MM.1S (cell line): Measurements from ENCODE around the gene GAB1.
A peak's percentile ranks its signal among the peaks of the same experiment; 100 is the strongest.

Source experiments
- DNase-seq: peaks from one replicate; pipeline ENCODE4 v3.0.0-alpha.2; 2015
- H2AFZ ChIP-seq: fragments of 300-600 bp; sonication (generic); 2 replicates; pipeline ENCODE4 v1.6.0; 2016; ENCODE audit warnings: antibody characterized with exemption, low read length
- H3F3A ChIP-seq: fragments of 300-600 bp; sonication (generic); 2 replicates; pipeline ENCODE4 v1.6.1; 2016; ENCODE audit warnings: mild to moderate bottlenecking, antibody characterized with exemption, low read length, moderate library complexity, mixed read lengths; ENCODE audit not compliant: insufficient read depth
- H3K27ac ChIP-seq: fragments of 300-600 bp; sonication (generic); 2 replicates; pipeline ENCODE4 v1.5.1; 2016; ENCODE audit warnings: mild to moderate bottlenecking, low read length
- H3K27me3 ChIP-seq: fragments of 300-600 bp; sonication (generic); replicated peaks from 2 replicates; pipeline ENCODE4 v1.6.0; 2016; ENCODE audit warnings: low read length; ENCODE audit not compliant: insufficient read depth
- H3K36me3 ChIP-seq: fragments of 300-600 bp; sonication (generic); replicated peaks from 2 replicates; pipeline ENCODE4 v1.6.1; 2016; ENCODE audit warnings: mild to moderate bottlenecking, low read length, mixed read lengths; ENCODE audit not compliant: insufficient read depth
- H3K4me1 ChIP-seq: fragments of 300-600 bp; sonication (generic); 2 replicates; pipeline ENCODE4 v1.6.1; 2016; ENCODE audit warnings: low read length, mixed read lengths
- H3K4me2 ChIP-seq: fragments of 300-600 bp; sonication (generic); 2 replicates; pipeline ENCODE4 v1.6.0; 2016; ENCODE audit warnings: low read depth, low read length
- H3K4me3 ChIP-seq: fragments of 300-600 bp; sonication (generic); 2 replicates; pipeline ENCODE4 v1.5.1; 2016; ENCODE audit warnings: low read length, mixed read lengths
- H3K79me2 ChIP-seq: fragments of 300-600 bp; sonication (generic); 2 replicates; pipeline ENCODE4 v1.6.1; 2016; ENCODE audit warnings: mixed run types, low read length, mixed read lengths
- H3K9ac ChIP-seq: fragments of 300-600 bp; sonication (generic); 2 replicates; pipeline ENCODE4 v1.6.1; 2016; ENCODE audit warnings: low read length, mixed read lengths
- H3K9me2 ChIP-seq: fragments of 300-600 bp; sonication (generic); replicated peaks from 2 replicates; pipeline ENCODE4 v1.6.1; 2016; ENCODE audit warnings: mild to moderate bottlenecking, low read length, mixed read lengths; ENCODE audit not compliant: insufficient read depth
- H3K9me3 ChIP-seq: fragments of 300-600 bp; sonication (generic); replicated peaks from 2 replicates; pipeline ENCODE4 v1.6.1; 2016; ENCODE audit warnings: mild to moderate bottlenecking, low read length, mixed read lengths; ENCODE audit not compliant: insufficient read depth
- H4K20me1 ChIP-seq: fragments of 300-600 bp; sonication (generic); 2 replicates; pipeline ENCODE4 v1.6.1; 2016; ENCODE audit warnings: mild to moderate bottlenecking, low read length, moderate library complexity, mixed read lengths; ENCODE audit not compliant: insufficient read depth
- CTCF ChIP-seq: fragments of 300-600 bp; sonication (generic); IDR thresholded peaks from 2 replicates; pipeline ENCODE4 v1.5.1; 2016; ENCODE audit warnings: antibody characterized with exemption, low read length, mixed read lengths
- EZH2 ChIP-seq: fragments of 300-600 bp; sonication (generic); optimal IDR thresholded peaks from 2 replicates; pipeline ENCODE3; 2017; ENCODE audit warnings: low read depth, mild to moderate bottlenecking, antibody characterized with exemption, low read length, mixed read lengths
- EZH2phosphoT487 ChIP-seq: fragments of 300-600 bp; sonication (generic); IDR thresholded peaks from 2 replicates; pipeline ENCODE4 v1.6.1; 2018; ENCODE audit warnings: antibody characterized with exemption, low read length

Gene GAB1

DNA sequence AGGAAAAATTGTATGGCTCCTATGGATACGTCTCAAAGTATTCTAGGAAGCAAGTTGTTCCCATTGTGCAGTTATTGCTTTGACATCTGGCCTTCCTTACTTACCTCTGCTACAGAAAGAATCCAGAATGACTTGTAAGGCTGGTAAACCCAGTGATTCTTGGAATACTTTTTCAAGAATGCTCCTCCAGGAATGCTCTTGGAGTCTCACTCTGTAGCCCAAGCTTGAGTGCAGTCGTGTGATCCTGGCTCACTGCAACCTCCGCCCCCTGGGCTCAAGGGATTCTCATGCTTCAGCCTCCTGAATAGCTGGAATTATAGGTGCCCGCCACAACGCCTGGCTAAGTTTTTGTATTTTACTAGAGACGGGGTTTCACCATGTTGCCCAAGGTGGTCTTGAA is 38.1 kb downstream of the GAB1 start:
- H4K20me1 ChIP-seq = peaks cover 30% of the 10 kb centered on the region
- H3K9me3 ChIP-seq = no peaks in the 10 kb centered on the region
- no peak overlapping the region for H3K9ac ChIP-seq
- no peak overlapping the region for H3K27ac ChIP-seq
- H3K4me2 ChIP-seq = peak overlapping the region; percentile 68
- H3K4me3 ChIP-seq = no peak overlapping the region
- H3K27me3 ChIP-seq = no peaks in the 10 kb centered on the region
- H2AFZ ChIP-seq = no peak overlapping the region
- H3K9me2 ChIP-seq = no peaks in the 10 kb centered on the region
- peaks cover 39% of the 10 kb centered on the region for H3F3A ChIP-seq
- H3K4me1 ChIP-seq = peaks cover 74% of the 10 kb centered on the region
- peaks cover 1% of the 10 kb centered on the region; the same call in 1 of the 2 replicates for H3K36me3 ChIP-seq
- no peak for DNase-seq
- peaks cover 92% of the 10 kb centered on the region for H3K79me2 ChIP-seq
- TF ChIP-seq CTCF (no peak), EZH2phosphoT487 (no peak), EZH2 (no peak)

GRCh38 chr4:143375326-143376073 is 38.8 kb downstream of the GAB1 start:
- Histone ChIP-seq H3K79me2 (peaks cover 92% of the 10 kb centered on the region), H3K4me1 (peaks cover 73% of the 10 kb centered on the region), H4K20me1 (peaks cover 38% of the 10 kb centered on the region), H3K9ac (no peak overlapping the region), H3K27ac (peak overlapping the region; percentile 36; the same call in 1 of the 2 replicates), H3K4me3 (no peak overlapping the region), H3K9me3 (no peaks in the 10 kb centered on the region), H3K9me2 (no peaks in the 10 kb centered on the region), H3F3A (peaks cover 39% of the 10 kb centered on the region), H2AFZ (no peak overlapping the region), H3K4me2 (peak overlapping the region; percentile 68), H3K27me3 (no peaks in the 10 kb centered on the region), H3K36me3 (no peaks in the 10 kb centered on the region; the same call in 1 of the 2 replicates)
- DNase-seq = peak; percentile 71
- peak; percentile 73 for TF ChIP-seq CTCF
- no peak for TF ChIP-seq EZH2
- TF ChIP-seq EZH2phosphoT487 = no peak

DNA sequence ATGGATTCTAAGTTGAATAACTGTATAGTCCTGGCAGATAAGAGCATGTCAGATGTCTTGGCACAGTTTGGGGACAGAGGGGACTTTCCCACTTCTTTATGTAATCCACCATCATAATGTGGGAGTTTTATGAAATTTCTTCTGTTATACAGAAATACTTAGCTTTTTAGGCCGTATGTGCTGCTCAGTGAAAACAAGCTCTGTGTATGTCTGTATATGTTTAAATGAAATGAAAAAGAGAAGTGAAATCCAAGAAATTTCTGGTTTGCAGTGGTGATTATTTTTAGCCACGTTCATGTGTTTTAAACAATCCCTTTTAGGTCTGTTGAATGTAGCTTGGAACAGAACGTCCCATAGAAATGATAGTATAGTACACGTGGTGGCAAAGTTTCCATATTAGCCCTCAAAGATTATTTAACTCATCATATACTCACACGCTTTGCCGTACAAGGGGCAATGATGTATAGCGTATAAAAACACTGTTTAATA is 41.0 kb downstream of the GAB1 start:
- H3F3A ChIP-seq = peaks cover 40% of the 10 kb centered on the region
- H3K27ac ChIP-seq = peak overlapping the region; percentile 65; the same call in 1 of the 2 replicates
- H3K9ac ChIP-seq = peak overlapping the region; percentile 24; the same call in 1 of the 2 replicates
- no peaks in the 10 kb centered on the region for H3K27me3 ChIP-seq
- H2AFZ ChIP-seq = no peak overlapping the region
- H3K79me2 ChIP-seq = peaks cover 99% of the 10 kb centered on the region
- no peak for TF ChIP-seq EZH2phosphoT487
- no peak for TF ChIP-seq EZH2
- H3K4me1 ChIP-seq = peaks cover 82% of the 10 kb centered on the region
- H3K9me2 ChIP-seq = no peaks in the 10 kb centered on the region
- no peaks in the 10 kb centered on the region for H3K9me3 ChIP-seq
- DNase-seq = peak; percentile 58
- H3K4me2 ChIP-seq = peak overlapping the region; percentile 68
- no peaks in the 10 kb centered on the region; the same call in 1 of the 2 replicates for H3K36me3 ChIP-seq
- H4K20me1 ChIP-seq = peaks cover 53% of the 10 kb centered on the region
- H3K4me3 ChIP-seq = peak overlapping the region; percentile 3; the same call in 1 of the 2 replicates
